HL-60 (cell line): ENCODE data around the gene KRT20.

ENCODE experiments used
- DNase-seq, 2 experiments: peaks; one replicate each; pipeline ENCODE4 v3.0.0-alpha.2; 2010 to 2020; ENCODE audit warnings: low read depth in 1 of 2, low spot score in 1 of 2
- H3K27ac ChIP-seq: fragments of 250-450 bp; sonication (Bioruptor Pico); replicated peaks from 2 replicates; pipeline ENCODE4 v1.5.1; 2020; ENCODE audit warnings: mild to moderate bottlenecking, moderate library complexity
- H3K27me3 ChIP-seq: fragments of 250-450 bp; sonication (Bioruptor Pico); 2 replicates; pipeline ENCODE4 v1.5.1; 2021; ENCODE audit warnings: mild to moderate bottlenecking, moderate library complexity; ENCODE audit not compliant: insufficient read depth, poor library complexity, severe bottlenecking
- H3K4me3 ChIP-seq: replicated peaks from 2 replicates; pipeline ENCODE4 v1.5.1; 2011; ENCODE audit warnings: mild to moderate bottlenecking, control low read depth, low read length; ENCODE audit not compliant: insufficient read depth
- GABPA ChIP-seq: IDR thresholded peaks from 2 replicates; pipeline ENCODE4 v1.6.1; 2012; ENCODE audit warnings: low read depth
- POLR2AphosphoS5 ChIP-seq: IDR thresholded peaks from 2 replicates; pipeline ENCODE4 v1.6.1; 2012; ENCODE audit warnings: low read depth
- SPI1 ChIP-seq: IDR thresholded peaks from 2 replicates; pipeline ENCODE4 v1.6.1; 2012; ENCODE audit warnings: low read depth, mild to moderate bottlenecking, borderline replicate concordance
- TF ChIP-seq, protein P1 (sequence below): IDR thresholded peaks from 2 replicates; pipeline ENCODE4 v1.6.1; 2012; ENCODE audit warnings: low read depth; ENCODE audit not compliant: insufficient replicate concordance
- TF ChIP-seq, protein P2 (sequence below): IDR thresholded peaks from one replicate; pipeline ENCODE4 v1.5.1; 2011; ENCODE audit warnings: low read length, control low read depth, inconsistent platforms; ENCODE audit not compliant: insufficient read depth

The KRT20 gene

GRCh38 chr17:40895106-40895730 is 10.2 kb upstream of the KRT20 start:
- TF ChIP-seq, protein P1, sequence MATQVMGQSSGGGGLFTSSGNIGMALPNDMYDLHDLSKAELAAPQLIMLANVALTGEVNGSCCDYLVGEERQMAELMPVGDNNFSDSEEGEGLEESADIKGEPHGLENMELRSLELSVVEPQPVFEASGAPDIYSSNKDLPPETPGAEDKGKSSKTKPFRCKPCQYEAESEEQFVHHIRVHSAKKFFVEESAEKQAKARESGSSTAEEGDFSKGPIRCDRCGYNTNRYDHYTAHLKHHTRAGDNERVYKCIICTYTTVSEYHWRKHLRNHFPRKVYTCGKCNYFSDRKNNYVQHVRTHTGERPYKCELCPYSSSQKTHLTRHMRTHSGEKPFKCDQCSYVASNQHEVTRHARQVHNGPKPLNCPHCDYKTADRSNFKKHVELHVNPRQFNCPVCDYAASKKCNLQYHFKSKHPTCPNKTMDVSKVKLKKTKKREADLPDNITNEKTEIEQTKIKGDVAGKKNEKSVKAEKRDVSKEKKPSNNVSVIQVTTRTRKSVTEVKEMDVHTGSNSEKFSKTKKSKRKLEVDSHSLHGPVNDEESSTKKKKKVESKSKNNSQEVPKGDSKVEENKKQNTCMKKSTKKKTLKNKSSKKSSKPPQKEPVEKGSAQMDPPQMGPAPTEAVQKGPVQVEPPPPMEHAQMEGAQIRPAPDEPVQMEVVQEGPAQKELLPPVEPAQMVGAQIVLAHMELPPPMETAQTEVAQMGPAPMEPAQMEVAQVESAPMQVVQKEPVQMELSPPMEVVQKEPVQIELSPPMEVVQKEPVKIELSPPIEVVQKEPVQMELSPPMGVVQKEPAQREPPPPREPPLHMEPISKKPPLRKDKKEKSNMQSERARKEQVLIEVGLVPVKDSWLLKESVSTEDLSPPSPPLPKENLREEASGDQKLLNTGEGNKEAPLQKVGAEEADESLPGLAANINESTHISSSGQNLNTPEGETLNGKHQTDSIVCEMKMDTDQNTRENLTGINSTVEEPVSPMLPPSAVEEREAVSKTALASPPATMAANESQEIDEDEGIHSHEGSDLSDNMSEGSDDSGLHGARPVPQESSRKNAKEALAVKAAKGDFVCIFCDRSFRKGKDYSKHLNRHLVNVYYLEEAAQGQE = no peak
- TF ChIP-seq POLR2AphosphoS5 (no peak), GABPA (no peak), SPI1 (no peak)
- TF ChIP-seq, protein P2, sequence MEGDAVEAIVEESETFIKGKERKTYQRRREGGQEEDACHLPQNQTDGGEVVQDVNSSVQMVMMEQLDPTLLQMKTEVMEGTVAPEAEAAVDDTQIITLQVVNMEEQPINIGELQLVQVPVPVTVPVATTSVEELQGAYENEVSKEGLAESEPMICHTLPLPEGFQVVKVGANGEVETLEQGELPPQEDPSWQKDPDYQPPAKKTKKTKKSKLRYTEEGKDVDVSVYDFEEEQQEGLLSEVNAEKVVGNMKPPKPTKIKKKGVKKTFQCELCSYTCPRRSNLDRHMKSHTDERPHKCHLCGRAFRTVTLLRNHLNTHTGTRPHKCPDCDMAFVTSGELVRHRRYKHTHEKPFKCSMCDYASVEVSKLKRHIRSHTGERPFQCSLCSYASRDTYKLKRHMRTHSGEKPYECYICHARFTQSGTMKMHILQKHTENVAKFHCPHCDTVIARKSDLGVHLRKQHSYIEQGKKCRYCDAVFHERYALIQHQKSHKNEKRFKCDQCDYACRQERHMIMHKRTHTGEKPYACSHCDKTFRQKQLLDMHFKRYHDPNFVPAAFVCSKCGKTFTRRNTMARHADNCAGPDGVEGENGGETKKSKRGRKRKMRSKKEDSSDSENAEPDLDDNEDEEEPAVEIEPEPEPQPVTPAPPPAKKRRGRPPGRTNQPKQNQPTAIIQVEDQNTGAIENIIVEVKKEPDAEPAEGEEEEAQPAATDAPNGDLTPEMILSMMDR = no peak
- DNase-seq = peak in 1 of 2 experiments; percentile 3
- Histone ChIP-seq H3K4me3 (no peak overlapping the region), H3K27me3 (peaks cover 7% of the 10 kb centered on the region), H3K27ac (no peak overlapping the region)

DNA sequence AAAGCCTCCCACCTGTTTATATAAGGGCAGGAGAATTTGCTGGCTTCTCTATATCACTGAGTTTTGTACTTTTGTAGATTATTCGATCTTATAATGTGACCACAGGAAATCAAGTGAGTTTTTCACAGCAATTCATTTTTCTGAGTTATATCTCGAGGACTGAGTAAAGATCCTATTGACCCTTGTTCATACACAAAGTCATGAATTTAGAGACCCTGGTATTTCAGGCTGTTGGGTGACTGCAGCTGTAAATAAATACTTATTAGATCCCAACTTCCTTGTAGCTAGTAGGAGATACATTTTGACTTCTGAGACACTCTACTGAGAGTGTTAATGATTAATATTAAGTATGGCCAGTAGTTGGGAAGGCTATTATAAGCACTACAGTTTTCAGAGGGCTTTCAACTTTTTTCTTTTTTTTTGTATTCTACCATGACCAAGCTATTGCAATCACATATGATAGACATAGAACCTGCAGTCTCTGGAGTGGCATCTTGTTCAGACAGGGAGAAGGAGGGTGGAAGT is 3.2 kb upstream of the KRT20 start:
- Histone ChIP-seq H3K4me3 (no peak overlapping the region), H3K27me3 (peaks cover 8% of the 10 kb centered on the region), H3K27ac (no peak overlapping the region)
- TF ChIP-seq POLR2AphosphoS5 (no peak), GABPA (no peak), SPI1 (no peak)
- TF ChIP-seq, protein P2 = no peak
- TF ChIP-seq, protein P1 = no peak
- no peak for DNase-seq

DNA sequence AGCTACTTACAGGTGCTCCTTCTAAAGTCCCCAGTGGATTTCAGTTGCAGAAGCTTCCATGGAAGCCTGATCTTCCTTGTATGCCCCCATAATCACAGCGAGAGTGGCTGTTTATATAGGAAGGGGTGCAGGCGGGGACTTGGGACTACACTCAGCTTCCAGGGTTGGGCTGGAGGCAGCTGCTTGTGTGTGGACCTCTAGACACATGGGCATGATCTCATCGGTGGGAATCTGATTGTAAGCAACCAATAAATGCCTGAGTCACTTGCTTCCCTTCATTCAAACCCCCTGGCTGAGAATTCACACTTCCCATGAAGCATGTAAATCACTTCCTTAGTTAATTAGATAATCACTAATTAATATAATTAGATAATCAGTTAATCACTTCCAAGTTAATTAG is 1.0 kb upstream of the KRT20 start:
- no peak for DNase-seq
- TF ChIP-seq POLR2AphosphoS5 = no peak
- TF ChIP-seq SPI1 = no peak
- TF ChIP-seq, protein P2 = no peak
- TF ChIP-seq GABPA = no peak
- TF ChIP-seq, protein P1 = no peak
- no peak overlapping the region for H3K27ac ChIP-seq
- no peak overlapping the region for H3K4me3 ChIP-seq
- H3K27me3 ChIP-seq = peaks cover 10% of the 10 kb centered on the region
